Trophoblast cell (in vitro differentiated cells and primary cell): ENCODE measurements around the gene ZNF688.

ENCODE experiments used
- DNase-seq, 2 donors: peaks; one replicate each; pipeline ENCODE4 v3.0.0-alpha.2; 2016
- H2AFZ ChIP-seq: 2 replicates; pipeline ENCODE4 v1.6.1; 2013; ENCODE audit warnings: low read length, moderate library complexity, mild to moderate bottlenecking; ENCODE audit not compliant: insufficient read depth, poor library complexity
- H2AK5ac ChIP-seq: 2 replicates; pipeline ENCODE4 v1.6.1; 2013; ENCODE audit warnings: mild to moderate bottlenecking, low read length
- H2BK120ac ChIP-seq: 2 replicates; pipeline ENCODE4 v1.6.1; 2013; ENCODE audit warnings: low read length, mild to moderate bottlenecking, moderate library complexity; ENCODE audit not compliant: insufficient read depth, poor library complexity
- H2BK12ac ChIP-seq: 2 replicates; pipeline ENCODE4 v1.6.1; 2013; ENCODE audit warnings: mild to moderate bottlenecking, low read length, moderate library complexity
- H2BK5ac ChIP-seq: 2 replicates; pipeline ENCODE4 v1.6.1; 2013; ENCODE audit warnings: low read length, low read depth, moderate library complexity, mild to moderate bottlenecking; ENCODE audit not compliant: poor library complexity
- H3K14ac ChIP-seq: 2 replicates; pipeline ENCODE4 v1.6.1; 2013; ENCODE audit warnings: mild to moderate bottlenecking, low read length
- H3K18ac ChIP-seq: 2 replicates; pipeline ENCODE4 v1.6.1; 2013; ENCODE audit warnings: mild to moderate bottlenecking, low read length
- H3K23ac ChIP-seq: 2 replicates; pipeline ENCODE4 v1.6.1; 2013; ENCODE audit warnings: low read length
- H3K27ac ChIP-seq: 2 replicates; pipeline ENCODE4 v1.5.1; 2013; ENCODE audit warnings: low read depth, mild to moderate bottlenecking, inconsistent platforms, low read length, moderate library complexity
- H3K27me3 ChIP-seq: 2 replicates; pipeline ENCODE4 v1.6.1; 2013; ENCODE audit warnings: inconsistent platforms, mild to moderate bottlenecking, low read length, moderate library complexity; ENCODE audit not compliant: insufficient read depth
- H3K36me3 ChIP-seq, 2 experiments: 1 replicate in 1 of 2; 2 replicates in 1 of 2; pipeline ENCODE4 v1.6.1; 2013; ENCODE audit warnings: low read length in 2 of 2, mild to moderate bottlenecking in 2 of 2, moderate library complexity in 1 of 2; ENCODE audit not compliant: insufficient read depth in 2 of 2, control insufficient read depth in 1 of 2
- H3K4ac ChIP-seq: 2 replicates; pipeline ENCODE4 v1.6.1; 2013; ENCODE audit warnings: low read depth, mild to moderate bottlenecking, low read length, moderate library complexity
- H3K4me1 ChIP-seq, 2 experiments: 1 replicate in 1 of 2; 2 replicates in 1 of 2; pipeline ENCODE4 v1.6.1; 2013; ENCODE audit warnings: low read length in 2 of 2, mild to moderate bottlenecking in 2 of 2, moderate library complexity in 1 of 2; ENCODE audit not compliant: insufficient read depth in 2 of 2, control insufficient read depth in 1 of 2
- H3K4me2 ChIP-seq: 2 replicates; pipeline ENCODE4 v1.6.1; 2013; ENCODE audit warnings: inconsistent platforms, mild to moderate bottlenecking, low read length, moderate library complexity
- H3K4me3 ChIP-seq: 2 replicates; pipeline ENCODE4 v1.5.1; 2013; ENCODE audit warnings: mild to moderate bottlenecking, low read depth, low read length, inconsistent platforms
- H3K79me1 ChIP-seq: one replicate; pipeline ENCODE4 v1.6.1; 2013; ENCODE audit warnings: low read length
- H3K79me2 ChIP-seq: 2 replicates; pipeline ENCODE4 v1.6.1; 2013; ENCODE audit warnings: low read length, mild to moderate bottlenecking; ENCODE audit not compliant: control insufficient read depth, insufficient read depth, poor library complexity
- H3K9ac ChIP-seq: 2 replicates; pipeline ENCODE4 v1.6.1; 2013; ENCODE audit warnings: mild to moderate bottlenecking, low read length
- H3K9me3 ChIP-seq: 2 replicates; pipeline ENCODE4 v1.6.1; 2013; ENCODE audit warnings: low read depth, mild to moderate bottlenecking, control low read depth, inconsistent platforms, low read length; ENCODE audit not compliant: insufficient read depth
- H4K12ac ChIP-seq: 2 replicates; pipeline ENCODE4 v1.6.1; 2013; ENCODE audit warnings: low read depth, mild to moderate bottlenecking, low read length, moderate library complexity
- H4K8ac ChIP-seq: 2 replicates; pipeline ENCODE4 v1.6.1; 2013; ENCODE audit warnings: low read depth, mild to moderate bottlenecking, low read length, moderate library complexity
- H4K91ac ChIP-seq: one replicate; pipeline ENCODE4 v1.6.1; 2013; ENCODE audit warnings: low read depth, mild to moderate bottlenecking, low read length, moderate library complexity
- WGBS: extraction: QIAGEN DNeasy Blood & Tissue Kit; methylation state at CpG from one replicate; pipeline ENCODE4 v1.1.7; 2013; ENCODE audit warnings: missing lambda C conversion rate; ENCODE audit not compliant: insufficient read length, insufficient coverage; ENCODE audit errors: extremely low coverage; 5-methylcytosine and 5-hydroxymethylcytosine counted together

ZNF688 gene

DNA sequence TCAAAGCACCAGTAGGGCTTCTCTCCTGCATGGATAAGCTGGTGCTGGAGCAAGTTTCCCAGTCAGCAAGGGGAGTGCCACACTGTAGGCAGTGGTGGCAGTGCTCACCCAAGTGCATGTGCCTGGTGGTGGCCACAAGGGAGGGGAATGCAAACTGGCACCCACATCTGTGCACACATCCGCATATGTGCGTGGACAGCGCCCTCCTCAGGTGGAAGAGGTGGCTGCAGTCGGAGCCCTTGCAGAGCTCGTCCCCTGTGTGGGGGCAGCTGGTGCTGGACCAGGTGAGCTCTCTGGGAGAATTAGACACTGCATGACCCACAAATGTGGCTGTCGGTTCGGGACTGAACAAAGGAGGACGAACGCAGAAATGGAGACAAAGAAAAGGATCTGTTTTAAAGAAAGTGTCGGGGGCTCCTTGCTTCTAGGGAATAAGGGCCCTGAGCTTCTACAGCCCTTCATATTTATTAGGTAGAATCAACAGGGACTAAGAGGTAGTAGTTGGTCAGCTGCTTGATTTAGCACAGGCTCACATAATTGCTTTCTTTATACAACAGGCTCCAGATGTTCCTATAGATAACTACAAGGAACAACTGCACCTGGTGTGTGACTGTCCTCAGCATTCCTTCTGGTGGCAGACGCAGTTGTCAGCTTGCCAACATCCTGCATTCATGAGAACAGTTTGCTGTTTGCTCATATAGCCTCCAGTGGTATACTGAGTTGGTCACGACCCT is 44.0 kb upstream of the ZNF688 start:
- no peak overlapping the region for H2BK120ac ChIP-seq
- DNase-seq: peak in 1 of 2 donors; percentile 40
- no peak overlapping the region for H2BK12ac ChIP-seq
- no peak overlapping the region for H3K18ac ChIP-seq
- H2BK5ac ChIP-seq: no peak overlapping the region
- H3K14ac ChIP-seq: no peak overlapping the region
- no peak overlapping the region for H3K27ac ChIP-seq
- no peak overlapping the region for H3K4me2 ChIP-seq
- no CpG with 5 or more reads among the region's 12 CpGs for WGBS
- no peaks in the 10 kb centered on the region for H3K27me3 ChIP-seq
- H3K79me1 ChIP-seq: no peaks in the 10 kb centered on the region
- no peak overlapping the region for H3K4ac ChIP-seq
- H3K4me1 ChIP-seq: no peaks in the 10 kb centered on the region
- no peak overlapping the region for H2AFZ ChIP-seq
- no peaks in the 10 kb centered on the region for H3K79me2 ChIP-seq
- no peaks in the 10 kb centered on the region for H3K36me3 ChIP-seq
- peak overlapping the region; percentile 26 for H3K4me3 ChIP-seq
- no peak overlapping the region for H2AK5ac ChIP-seq
- H3K9ac ChIP-seq: no peak overlapping the region
- H4K91ac ChIP-seq: no peak overlapping the region
- H4K8ac ChIP-seq: no peak overlapping the region
- no peak overlapping the region for H3K23ac ChIP-seq
- H4K12ac ChIP-seq: no peak overlapping the region
- peaks cover 9% of the 10 kb centered on the region for H3K9me3 ChIP-seq

DNA sequence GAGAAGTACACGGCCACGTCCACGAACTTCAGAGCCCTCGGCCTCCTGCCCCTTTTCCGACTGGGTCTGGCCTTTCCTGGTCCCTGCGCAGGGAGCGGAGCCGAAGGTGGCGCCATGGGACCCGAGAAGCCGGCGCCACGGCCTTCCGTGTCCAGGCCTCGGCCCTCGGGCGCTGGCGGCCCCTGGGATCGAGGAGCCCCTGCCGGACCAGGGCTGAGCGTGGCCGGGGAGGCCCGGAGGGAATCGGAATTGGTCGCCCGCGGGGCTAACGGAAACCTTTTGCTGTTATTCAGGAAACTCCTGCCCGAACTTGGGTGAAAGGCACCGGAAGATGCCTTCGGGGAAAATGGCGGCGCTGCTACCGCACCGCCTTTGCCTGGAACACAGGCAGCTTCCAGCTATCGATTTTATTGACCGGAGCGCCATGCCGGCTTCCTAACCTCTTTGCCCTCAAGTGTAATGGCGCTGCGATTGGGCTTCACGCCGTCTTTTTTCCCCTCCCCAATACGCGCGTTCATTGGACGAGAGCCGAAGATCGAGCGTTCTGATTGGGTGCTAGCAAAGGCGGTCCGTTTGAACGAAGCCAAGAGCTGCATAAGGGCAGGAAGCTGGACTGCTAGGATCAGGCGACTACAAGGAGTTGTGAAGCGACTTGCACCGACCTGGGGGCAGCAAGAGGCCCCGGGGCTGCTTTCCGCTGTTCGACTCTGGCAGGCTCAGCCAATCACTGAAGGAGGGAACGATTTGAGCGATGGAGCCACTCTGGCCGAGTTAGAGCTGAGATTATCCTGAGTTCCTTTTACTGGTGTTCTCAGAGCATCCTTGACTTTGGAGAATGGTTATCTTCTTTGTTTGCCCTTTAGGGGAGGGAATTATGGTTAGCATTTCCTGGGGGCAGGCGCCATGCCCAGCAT is 38.7 kb upstream of the ZNF688 start, which contains the start of gene ZNF689:
TSS of gene ZNF689 (minus strand) at position 464 of the 914 bp plus-strand sequence. CDS start at position 116, 348 bp downstream.
- Histone ChIP-seq H2BK5ac (peak within 1 kb of the TSS; percentile 65), H3K4me1 (no peaks in the 10 kb centered on the region), H3K79me1 (peaks cover 5% of the 10 kb centered on the region), H3K79me2 (peaks cover 5% of the 10 kb centered on the region), H2BK12ac (no peak within 1 kb of the TSS), H2BK120ac (peak within 1 kb of the TSS; percentile 65), H3K4me3 (peak within 1 kb of the TSS; percentile 81), H3K27ac (peak within 1 kb of the TSS; percentile 60), H4K8ac (peak within 1 kb of the TSS; percentile 98), H3K9me3 (peaks cover 1% of the 10 kb centered on the region), H3K4me2 (peak within 1 kb of the TSS; percentile 64), H3K9ac (peak within 1 kb of the TSS; percentile 83), H3K18ac (peak within 1 kb of the TSS; percentile 46), H4K91ac (peak within 1 kb of the TSS; percentile 86), H3K23ac (no peak within 1 kb of the TSS), H2AK5ac (peak within 1 kb of the TSS; percentile 3), H3K4ac (peak within 1 kb of the TSS; percentile 41), H3K36me3 (peaks cover 4 to 7% of the 10 kb centered on the region in 2 experiments), H3K14ac (peak within 1 kb of the TSS; percentile 81), H4K12ac (peak within 1 kb of the TSS; percentile 91), H3K27me3 (no peaks in the 10 kb centered on the region), H2AFZ (peak within 1 kb of the TSS; percentile 89)
- DNase-seq: peak; percentile 95 to 99
- no CpG with 5 or more reads among the region's 63 CpGs for WGBS

DNA sequence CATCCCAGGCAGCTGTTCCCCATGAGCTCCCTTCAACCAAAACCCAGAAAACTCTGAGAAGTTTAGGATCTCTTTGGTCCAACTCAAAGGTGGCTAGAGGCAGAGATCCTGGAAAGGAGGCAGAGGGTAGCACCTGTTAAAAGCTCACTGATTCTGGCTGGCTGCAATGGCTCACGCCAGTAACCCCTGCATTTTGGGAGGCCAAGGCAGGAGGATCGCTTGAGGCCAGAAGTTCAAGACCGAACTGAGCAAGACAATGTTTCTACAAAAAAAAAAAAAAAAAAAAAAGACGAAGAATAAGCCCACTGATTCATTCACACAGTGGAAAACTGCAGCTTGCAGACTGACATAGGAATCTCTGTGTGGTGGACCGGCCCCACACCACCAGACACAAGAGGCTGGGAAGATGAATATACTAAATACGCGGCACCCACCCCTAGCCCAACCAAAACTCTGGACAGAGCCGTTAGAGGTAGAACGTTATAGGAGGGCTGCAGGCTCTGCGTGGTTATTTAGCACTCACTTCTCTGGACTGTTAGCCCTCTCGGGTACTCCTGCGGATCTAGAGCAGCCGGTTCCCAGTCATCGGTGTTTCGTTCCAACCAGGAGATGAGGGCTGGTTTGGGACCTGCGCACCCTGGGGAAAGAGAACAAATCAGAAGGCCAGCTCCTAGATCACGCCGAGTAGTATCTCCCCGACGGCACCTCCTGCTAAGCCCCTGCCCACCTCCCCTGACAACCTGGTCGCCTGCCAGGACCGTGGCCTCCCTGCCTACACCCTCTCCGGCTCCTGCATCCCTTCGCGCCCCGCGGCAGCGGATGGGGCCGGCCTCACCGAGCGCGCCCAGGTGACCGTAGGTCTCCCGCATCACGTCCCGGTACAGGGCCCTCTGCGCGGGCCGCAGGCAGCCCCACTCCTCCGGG is 37.8 kb upstream of the ZNF688 start:
- H3K4me3 ChIP-seq: peak overlapping the region; percentile 81
- H3K79me2 ChIP-seq: peaks cover 5% of the 10 kb centered on the region
- H2BK120ac ChIP-seq: peak overlapping the region; percentile 65
- H3K27ac ChIP-seq: peak overlapping the region; percentile 60
- H2BK5ac ChIP-seq: peak overlapping the region; percentile 65
- no CpG with 5 or more reads among the region's 40 CpGs for WGBS
- peak overlapping the region; percentile 36 for H3K18ac ChIP-seq
- no peak overlapping the region for H2BK12ac ChIP-seq
- peak; percentile 7 to 48 for DNase-seq
- peak overlapping the region; percentile 3 for H2AK5ac ChIP-seq
- peak overlapping the region; percentile 12 for H2AFZ ChIP-seq
- no peak overlapping the region for H3K23ac ChIP-seq
- peak overlapping the region; percentile 83 for H4K8ac ChIP-seq
- H3K36me3 ChIP-seq: peaks cover 14 to 17% of the 10 kb centered on the region in 2 experiments
- H3K79me1 ChIP-seq: peaks cover 5% of the 10 kb centered on the region
- peaks cover 2% of the 10 kb centered on the region for H3K9me3 ChIP-seq
- no peaks in the 10 kb centered on the region for H3K4me1 ChIP-seq
- peak overlapping the region; percentile 67 for H3K14ac ChIP-seq
- peak overlapping the region; percentile 84 for H4K91ac ChIP-seq
- H4K12ac ChIP-seq: peak overlapping the region; percentile 15
- peak overlapping the region; percentile 83 for H3K9ac ChIP-seq
- H3K4ac ChIP-seq: peak overlapping the region; percentile 41
- no peaks in the 10 kb centered on the region for H3K27me3 ChIP-seq
- H3K4me2 ChIP-seq: peak overlapping the region; percentile 64

DNA sequence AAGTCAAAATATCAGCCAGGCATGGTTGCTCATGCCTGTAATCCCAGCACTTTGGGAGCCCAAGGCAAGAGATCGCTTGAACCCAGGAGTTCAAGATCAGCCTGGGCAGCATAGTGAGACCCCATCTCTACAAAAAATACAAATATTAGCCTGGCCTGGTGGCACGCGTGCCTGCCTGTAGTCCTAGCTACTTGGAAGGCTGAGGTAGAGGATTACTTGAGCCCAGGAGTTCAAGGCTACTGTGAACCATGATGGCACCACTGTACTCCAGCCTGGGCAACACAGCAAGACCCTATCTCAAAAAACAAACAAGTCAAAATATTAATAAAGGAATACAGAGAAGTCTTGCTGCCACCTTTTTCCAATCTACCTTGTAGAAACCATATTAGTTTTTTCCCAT is 34.5 kb upstream of the ZNF688 start:
- no CpG with 5 or more reads among the region's 3 CpGs for WGBS
- Histone ChIP-seq H2AFZ (no peak overlapping the region), H4K12ac (no peak overlapping the region), H3K27me3 (no peaks in the 10 kb centered on the region), H2BK12ac (no peak overlapping the region), H2BK120ac (no peak overlapping the region), H3K79me1 (peaks cover 5% of the 10 kb centered on the region), H3K79me2 (peaks cover 5% of the 10 kb centered on the region), H2BK5ac (no peak overlapping the region), H3K4me1 (no peaks in the 10 kb centered on the region), H3K4me3 (no peak overlapping the region), H2AK5ac (no peak overlapping the region), H3K27ac (no peak overlapping the region), H3K14ac (no peak overlapping the region), H3K4ac (no peak overlapping the region), H3K36me3 (peaks cover 15 to 30% of the 10 kb centered on the region in 2 experiments), H3K9ac (no peak overlapping the region), H4K91ac (no peak overlapping the region), H3K9me3 (peaks cover 2% of the 10 kb centered on the region), H3K4me2 (no peak overlapping the region), H4K8ac (no peak overlapping the region), H3K23ac (no peak overlapping the region), H3K18ac (no peak overlapping the region)
- DNase-seq: no peak
